Measurements from ENCODE around the gene DCC.

GRCh38 chr18:53458944-53459580 lies 1119.1 kb downstream of the DCC start:
- TF ChIP-seq, protein P1, sequence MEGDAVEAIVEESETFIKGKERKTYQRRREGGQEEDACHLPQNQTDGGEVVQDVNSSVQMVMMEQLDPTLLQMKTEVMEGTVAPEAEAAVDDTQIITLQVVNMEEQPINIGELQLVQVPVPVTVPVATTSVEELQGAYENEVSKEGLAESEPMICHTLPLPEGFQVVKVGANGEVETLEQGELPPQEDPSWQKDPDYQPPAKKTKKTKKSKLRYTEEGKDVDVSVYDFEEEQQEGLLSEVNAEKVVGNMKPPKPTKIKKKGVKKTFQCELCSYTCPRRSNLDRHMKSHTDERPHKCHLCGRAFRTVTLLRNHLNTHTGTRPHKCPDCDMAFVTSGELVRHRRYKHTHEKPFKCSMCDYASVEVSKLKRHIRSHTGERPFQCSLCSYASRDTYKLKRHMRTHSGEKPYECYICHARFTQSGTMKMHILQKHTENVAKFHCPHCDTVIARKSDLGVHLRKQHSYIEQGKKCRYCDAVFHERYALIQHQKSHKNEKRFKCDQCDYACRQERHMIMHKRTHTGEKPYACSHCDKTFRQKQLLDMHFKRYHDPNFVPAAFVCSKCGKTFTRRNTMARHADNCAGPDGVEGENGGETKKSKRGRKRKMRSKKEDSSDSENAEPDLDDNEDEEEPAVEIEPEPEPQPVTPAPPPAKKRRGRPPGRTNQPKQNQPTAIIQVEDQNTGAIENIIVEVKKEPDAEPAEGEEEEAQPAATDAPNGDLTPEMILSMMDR (optimal IDR thresholded peaks at IDR 0.05 in 1 of 3, IDR thresholded peaks at IDR 0.05 in 1 of 3, conservative IDR thresholded peaks at IDR 0.05 in 1 of 3; ENCODE audit: extremely low read depth in 1 of 3, insufficient read depth in 2 of 3, low read length in 3 of 3), result no peak
- TF ChIP-seq EZH2 (IDR thresholded peaks at IDR 0.05; ENCODE audit: low read length), result no peak

Measured in keratinocyte (primary cell).